Measurements from ENCODE around the gene CGREF1. TPM values are rescaled to one million over a fixed set of nuclear protein-coding genes. Genes with fewer than 3 reads are reported as not detected.
A peak's percentile ranks its signal among the peaks of the same experiment; 100 is the strongest.

CGREF1 gene
- total and polyA plus RNA-seq, 2 donors (not counting 3 experiments of a cell fraction or from before 2014, with no cell fraction given), result 2.9 to 5.8 TPM

DNA sequence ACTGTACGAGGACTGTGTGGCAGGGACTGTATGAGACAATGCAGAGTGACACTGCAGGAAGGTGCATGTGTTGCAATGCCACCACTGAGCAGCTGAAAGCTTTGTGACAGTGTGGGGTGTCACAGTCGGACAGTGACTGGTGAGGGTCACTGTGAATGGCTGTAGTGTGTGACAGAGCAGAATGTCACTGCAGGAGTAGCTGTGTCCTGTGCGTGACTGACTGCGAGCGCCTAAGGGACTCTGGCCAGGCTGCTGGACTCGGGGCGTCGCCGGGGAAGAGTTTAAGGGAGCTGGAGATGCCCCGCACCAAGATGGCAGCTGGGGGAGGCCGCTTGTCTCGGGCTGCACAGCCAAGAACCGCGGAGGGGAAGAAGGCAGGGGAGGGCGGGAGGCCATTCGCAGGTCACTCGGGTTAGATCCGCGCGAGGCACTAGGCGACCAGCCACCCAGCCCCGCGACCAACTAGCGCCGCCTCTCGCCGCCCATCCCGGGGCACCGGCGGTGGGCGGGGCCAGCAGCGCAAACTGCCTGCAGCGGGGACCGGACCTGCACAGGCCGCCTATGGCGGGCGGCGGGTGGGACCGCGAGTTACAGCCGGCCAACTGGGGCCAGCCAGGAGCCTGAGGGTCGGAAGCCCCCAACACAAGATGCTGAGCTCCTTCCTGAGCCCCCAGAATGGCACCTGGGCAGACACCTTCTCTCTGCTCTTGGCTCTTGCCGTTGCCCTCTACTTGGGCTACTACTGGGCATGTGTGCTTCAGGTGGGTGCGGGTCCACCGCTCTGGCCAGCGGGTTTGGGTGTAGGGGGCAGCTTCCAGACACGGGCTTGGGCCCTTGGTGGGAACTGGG is 4.6 kb upstream of the CGREF1 start, which contains the start of gene ABHD1:
Gene ABHD1, plus strand, starts transcription at position 514 of the 849 bp plus-strand sequence. Its CDS starts 134 bp downstream, at position 648.
- no peaks in the 10 kb centered on the region for H3K9me1 ChIP-seq (replicated peaks; ENCODE audit: control insufficient read depth, extremely low read depth, insufficient read depth, low read length)
- H3K27ac ChIP-seq (ENCODE audit: insufficient read depth, low read depth, low read length), result no peak within 1 kb of the TSS
- no peak within 1 kb of the TSS for H3K9ac ChIP-seq (replicated peaks; ENCODE audit: extremely low read depth, insufficient read depth, low read length)
- H2AFZ ChIP-seq (ENCODE audit: low read depth, low read length), result peak within 1 kb of the TSS; percentile 88
- no peaks in the 10 kb centered on the region for H4K20me1 ChIP-seq (replicated peaks; ENCODE audit: control insufficient read depth, extremely low read depth, insufficient read depth, low read length)
- DNase-seq (ENCODE audit: low read depth, low spot score), result peak; percentile 48
- no TSS peak for BruUV-seq (replicated peaks)
- H3K4me1 ChIP-seq (ENCODE audit: control insufficient read depth, extremely low read depth, insufficient read depth, low read length), result no peaks in the 10 kb centered on the region
- ChIA-PET POLR2A (interaction anchor here (1.5 kb wide), 1 partner anchor 11 kb away, joined by 7 read pairs; the partner anchor contains the start of gene PREB), CTCF (interaction anchor here (0.6 to 1.8 kb wide), 4 partner anchors 11 to 68 kb away, joined by 3 to 9 read pairs (median 4); partner anchors contain the start of genes KHK and PREB)
- peak within 1 kb of the TSS in 2 of 3 experiments; percentile 16 to 58 for H3K4me3 ChIP-seq (replicated peaks in 1 of 3; ENCODE audit: insufficient read depth in 1 of 3, low read depth in 1 of 3, low read length in 3 of 3)
- H3K79me2 ChIP-seq (ENCODE audit: control insufficient read depth, insufficient read depth, low read length), result no peaks in the 10 kb centered on the region
- peak within 1 kb of the TSS; percentile 56 for H3K4me2 ChIP-seq (ENCODE audit: insufficient read depth, low read length)
- intact Hi-C loops (cut with micrococcal nuclease) (loop anchor here (1.0 kb wide), 1 partner anchor 11 kb away; the partner anchor contains the start of gene PREB), dilution Hi-C loops (cut with MboI; ENCODE audit: extremely low pct_ligation_motif_present, low sequenced_read_pairs) (no loop called here)
- TF ChIP-seq POLR2A (IDR thresholded peaks at IDR 0.05; ENCODE audit: low read depth, low read length), result peak; percentile 31
- TF ChIP-seq, protein P1, sequence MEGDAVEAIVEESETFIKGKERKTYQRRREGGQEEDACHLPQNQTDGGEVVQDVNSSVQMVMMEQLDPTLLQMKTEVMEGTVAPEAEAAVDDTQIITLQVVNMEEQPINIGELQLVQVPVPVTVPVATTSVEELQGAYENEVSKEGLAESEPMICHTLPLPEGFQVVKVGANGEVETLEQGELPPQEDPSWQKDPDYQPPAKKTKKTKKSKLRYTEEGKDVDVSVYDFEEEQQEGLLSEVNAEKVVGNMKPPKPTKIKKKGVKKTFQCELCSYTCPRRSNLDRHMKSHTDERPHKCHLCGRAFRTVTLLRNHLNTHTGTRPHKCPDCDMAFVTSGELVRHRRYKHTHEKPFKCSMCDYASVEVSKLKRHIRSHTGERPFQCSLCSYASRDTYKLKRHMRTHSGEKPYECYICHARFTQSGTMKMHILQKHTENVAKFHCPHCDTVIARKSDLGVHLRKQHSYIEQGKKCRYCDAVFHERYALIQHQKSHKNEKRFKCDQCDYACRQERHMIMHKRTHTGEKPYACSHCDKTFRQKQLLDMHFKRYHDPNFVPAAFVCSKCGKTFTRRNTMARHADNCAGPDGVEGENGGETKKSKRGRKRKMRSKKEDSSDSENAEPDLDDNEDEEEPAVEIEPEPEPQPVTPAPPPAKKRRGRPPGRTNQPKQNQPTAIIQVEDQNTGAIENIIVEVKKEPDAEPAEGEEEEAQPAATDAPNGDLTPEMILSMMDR (IDR thresholded peaks at IDR 0.05; ENCODE audit: extremely low read depth in 1 of 2, insufficient read depth in 1 of 2, low read depth in 1 of 2, low read length in 2 of 2), result no peak
- peaks cover 8 to 20% of the 10 kb centered on the region in 2 experiments for H3K27me3 ChIP-seq (ENCODE audit: control insufficient read depth in 2 of 2, insufficient read depth in 2 of 2, low read length in 2 of 2)
- FAIRE-seq, result peak; percentile 62
- H3K9me3 ChIP-seq (replicated peaks; ENCODE audit: control insufficient read depth, insufficient read depth, low read length), result no peaks in the 10 kb centered on the region
- H3K36me3 ChIP-seq (ENCODE audit: control insufficient read depth in 2 of 2, extremely low read depth in 1 of 2, insufficient read depth in 2 of 2, low read length in 2 of 2), result no peaks in the 10 kb centered on the region

- no TSS peak for BruUV-seq (replicated peaks)
- no peak for FAIRE-seq
- TF ChIP-seq, protein P1 (IDR thresholded peaks at IDR 0.05; ENCODE audit: extremely low read depth in 1 of 2, insufficient read depth in 1 of 2, low read depth in 1 of 2, low read length in 2 of 2), result no peak
- TF ChIP-seq POLR2AphosphoS5 (IDR thresholded peaks at IDR 0.05; ENCODE audit: insufficient read depth, low read depth, low read length) (no peak), MYC (IDR thresholded peaks at IDR 0.05; ENCODE audit: low read depth, low read length) (no peak), MAX (IDR thresholded peaks at IDR 0.05; ENCODE audit: insufficient read depth, insufficient read length) (no peak), JUN (IDR thresholded peaks at IDR 0.05; ENCODE audit: borderline replicate concordance, insufficient read depth, insufficient read length, low read depth) (no peak), EZH2 (IDR thresholded peaks at IDR 0.05; ENCODE audit: borderline replicate concordance, low read depth, low read length, severe bottlenecking) (no peak), FOS (IDR thresholded peaks at IDR 0.05; ENCODE audit: borderline replicate concordance, insufficient read depth, low read length) (no peak), POLR2A (IDR thresholded peaks at IDR 0.05; ENCODE audit: low read depth, low read length) (no peak), GATA2 (IDR thresholded peaks at IDR 0.05; ENCODE audit: insufficient read depth, insufficient read length, low read depth, low read length) (no peak)
- intact Hi-C loops (cut with micrococcal nuclease), result loop anchor here (1.0 kb wide), 1 partner anchor 12 kb away; the partner anchor contains the start of gene PREB
- Histone ChIP-seq H3K4me2 (ENCODE audit: insufficient read depth, low read length) (no peak overlapping the region), H3K4me3 (replicated peaks in 1 of 3; ENCODE audit: insufficient read depth in 1 of 3, low read depth in 1 of 3, low read length in 3 of 3) (no peak overlapping the region), H3K9me3 (replicated peaks; ENCODE audit: control insufficient read depth, insufficient read depth, low read length) (no peaks in the 10 kb centered on the region), H3K9me1 (replicated peaks; ENCODE audit: control insufficient read depth, extremely low read depth, insufficient read depth, low read length) (no peaks in the 10 kb centered on the region), H3K4me1 (ENCODE audit: control insufficient read depth, extremely low read depth, insufficient read depth, low read length) (no peaks in the 10 kb centered on the region), H3K27me3 (ENCODE audit: control insufficient read depth in 2 of 2, insufficient read depth in 2 of 2, low read length in 2 of 2) (peaks cover 13 to 25% of the 10 kb centered on the region in 2 experiments), H3K27ac (ENCODE audit: insufficient read depth, low read depth, low read length) (no peak overlapping the region), H4K20me1 (replicated peaks; ENCODE audit: control insufficient read depth, extremely low read depth, insufficient read depth, low read length) (no peaks in the 10 kb centered on the region), H3K79me2 (ENCODE audit: control insufficient read depth, insufficient read depth, low read length) (no peaks in the 10 kb centered on the region), H3K36me3 (ENCODE audit: control insufficient read depth in 2 of 2, extremely low read depth in 1 of 2, insufficient read depth in 2 of 2, low read length in 2 of 2) (no peaks in the 10 kb centered on the region), H3K9ac (replicated peaks; ENCODE audit: extremely low read depth, insufficient read depth, low read length) (no peak overlapping the region), H2AFZ (ENCODE audit: low read depth, low read length) (no peak overlapping the region)
- dilution Hi-C loops (cut with MboI; ENCODE audit: extremely low pct_ligation_motif_present, low sequenced_read_pairs), result no loop called here
- no peak for DNase-seq (ENCODE audit: low read depth, low spot score)
- POLR2A ChIA-PET, result interaction anchor here (1.5 kb wide), 1 partner anchor 12 kb away, joined by 7 read pairs; the partner anchor contains the start of gene PREB
- CTCF ChIA-PET, result interaction anchor here (1.5 to 1.8 kb wide), 2 partner anchors 11 to 69 kb away, joined by 5 to 9 read pairs; partner anchors contain the start of gene PREB
Measured at GRCh38 chr2:27122791-27123190, 3.9 kb upstream of the CGREF1 start.

Measured in endothelial cell of umbilical vein (primary cell).